HEK293T (cell line): ENCODE measurements around the gene NSDHL.

Experiments
- ARNT ChIP-seq: fragments of 450-650 bp; IDR thresholded peaks from 2 replicates; pipeline ENCODE4 v1.6.1; 2017; ENCODE audit warnings: mild to moderate bottlenecking
- BHLHE40 ChIP-seq: fragments of 450-650 bp; IDR thresholded peaks from 2 replicates; pipeline ENCODE4 v1.6.1; 2016; ENCODE audit warnings: mild to moderate bottlenecking, moderate library complexity, borderline replicate concordance
- CTBP1 ChIP-seq: fragments of 450-650 bp; IDR thresholded peaks from 2 replicates; pipeline ENCODE4 v1.6.1; 2016; ENCODE audit warnings: borderline replicate concordance
- ELF4 ChIP-seq: fragments of 450-650 bp; IDR thresholded peaks from 2 replicates; pipeline ENCODE4 v1.6.1; 2017; ENCODE audit warnings: antibody characterized with exemption
- FOXA1 ChIP-seq: fragments of 450-650 bp; IDR thresholded peaks from 2 replicates; pipeline ENCODE4 v1.6.1; 2016; ENCODE audit warnings: mild to moderate bottlenecking
- FOXK2 ChIP-seq: fragments of 450-650 bp; IDR thresholded peaks from 2 replicates; pipeline ENCODE4 v1.6.1; 2016; ENCODE audit warnings: mild to moderate bottlenecking
- FOXM1 ChIP-seq: fragments of 450-650 bp; IDR thresholded peaks from 2 replicates; pipeline ENCODE4 v1.6.1; 2017; ENCODE audit warnings: mild to moderate bottlenecking, borderline replicate concordance
- L3MBTL2 ChIP-seq: fragments of 450-650 bp; conservative IDR thresholded peaks from 2 replicates; pipeline ENCODE4 v1.6.1; 2016; ENCODE audit warnings: mild to moderate bottlenecking
- NFRKB ChIP-seq: fragments of 450-650 bp; IDR thresholded peaks from 2 replicates; pipeline ENCODE4 v1.6.1; 2016; ENCODE audit warnings: mild to moderate bottlenecking, moderate library complexity
- SP1 ChIP-seq: fragments of 450-650 bp; IDR thresholded peaks from 2 replicates; pipeline ENCODE4 v1.6.1; 2017
- SUZ12 ChIP-seq: fragments of 450-650 bp; IDR thresholded peaks from 2 replicates; pipeline ENCODE4 v1.6.1; 2016; ENCODE audit warnings: mild to moderate bottlenecking
- TARDBP ChIP-seq: fragments of 450-650 bp; IDR thresholded peaks from 2 replicates; pipeline ENCODE4 v1.6.1; 2016
- ZNF384 ChIP-seq: fragments of 450-650 bp; IDR thresholded peaks from 2 replicates; pipeline ENCODE4 v1.6.1; 2016
- TF ChIP-seq, protein P1 (sequence below): fragments of 450-650 bp; IDR thresholded peaks from 2 replicates; pipeline ENCODE4 v1.6.1; 2016

DNA sequence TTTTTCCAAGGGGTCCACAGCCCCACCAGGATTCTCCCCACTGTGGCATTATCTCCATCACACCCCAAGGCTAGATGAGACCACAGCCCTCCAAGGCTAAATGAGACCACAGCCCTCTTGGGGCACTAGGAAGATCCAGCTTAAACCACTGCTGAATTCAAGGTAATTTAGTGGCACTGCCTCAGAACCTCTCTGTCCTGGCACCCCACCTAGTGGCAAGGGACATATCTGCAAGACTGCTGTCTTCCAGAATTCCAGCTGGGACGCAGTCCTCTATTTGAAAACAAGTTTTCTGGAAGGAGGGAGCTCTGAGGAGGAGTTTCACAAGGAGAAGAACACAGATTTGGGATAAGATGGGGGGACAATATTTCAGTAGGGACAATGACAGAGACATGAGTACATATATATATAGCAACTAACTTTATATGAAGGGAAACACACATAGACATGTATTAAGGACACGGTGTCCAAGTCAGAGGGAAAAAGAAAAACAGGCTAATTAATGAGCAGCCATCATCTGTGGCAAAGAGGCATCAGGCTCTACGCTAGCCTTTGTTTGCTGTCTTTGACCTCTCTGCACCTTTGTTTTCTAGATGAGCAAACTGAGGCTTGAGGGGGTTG, 9.6 kb upstream of the NSDHL start:
- TF ChIP-seq SUZ12 (no peak), BHLHE40 (no peak), ELF4 (no peak), TARDBP (no peak), L3MBTL2 (no peak), FOXK2 (no peak), FOXM1 (no peak), SP1 (no peak), CTBP1 (no peak), NFRKB (no peak), FOXA1 (no peak), ZNF384 (no peak), ARNT (no peak)
- TF ChIP-seq, protein P1, sequence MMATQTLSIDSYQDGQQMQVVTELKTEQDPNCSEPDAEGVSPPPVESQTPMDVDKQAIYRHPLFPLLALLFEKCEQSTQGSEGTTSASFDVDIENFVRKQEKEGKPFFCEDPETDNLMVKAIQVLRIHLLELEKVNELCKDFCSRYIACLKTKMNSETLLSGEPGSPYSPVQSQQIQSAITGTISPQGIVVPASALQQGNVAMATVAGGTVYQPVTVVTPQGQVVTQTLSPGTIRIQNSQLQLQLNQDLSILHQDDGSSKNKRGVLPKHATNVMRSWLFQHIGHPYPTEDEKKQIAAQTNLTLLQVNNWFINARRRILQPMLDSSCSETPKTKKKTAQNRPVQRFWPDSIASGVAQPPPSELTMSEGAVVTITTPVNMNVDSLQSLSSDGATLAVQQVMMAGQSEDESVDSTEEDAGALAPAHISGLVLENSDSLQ, result no peak
